Stomach smooth muscle (tissue), 2 donors: ENCODE measurements around the gene SHC3.

Experiments
- H3K27ac ChIP-seq: one replicate; pipeline ENCODE4 v1.7.0; 2013; ENCODE audit warnings: mild to moderate bottlenecking, low read length, inconsistent platforms
- H3K27me3 ChIP-seq, 2 donors: one replicate each; pipeline ENCODE4 v1.7.0; 2013; ENCODE audit warnings: low read length in 2 of 2; ENCODE audit not compliant: insufficient read depth in 2 of 2, control insufficient read depth in 1 of 2
- H3K36me3 ChIP-seq, 2 donors: one replicate each; pipeline ENCODE4 v1.7.0; 2013; ENCODE audit warnings: low read length in 2 of 2; ENCODE audit not compliant: control insufficient read depth in 2 of 2, insufficient read depth in 2 of 2
- H3K4me1 ChIP-seq: one replicate; pipeline ENCODE4 v1.7.0; 2013; ENCODE audit warnings: low read length; ENCODE audit not compliant: control insufficient read depth, insufficient read depth
- H3K4me3 ChIP-seq, 2 donors: one replicate each; pipeline ENCODE4 v1.7.0; 2013; ENCODE audit warnings: low read length in 2 of 2
- H3K9ac ChIP-seq, 2 donors: one replicate each; pipeline ENCODE4 v1.7.0; 2013; ENCODE audit warnings: low read length in 2 of 2, mild to moderate bottlenecking in 1 of 2
- H3K9me3 ChIP-seq, 2 donors: one replicate each; pipeline ENCODE4 v1.7.0; 2013; ENCODE audit warnings: low read length in 2 of 2; ENCODE audit not compliant: control insufficient read depth in 2 of 2
- donor health status: healthy.
- donor health status: Pancreatic carcinoma.

The SHC3 gene

GRCh38 chr9:88972401-88972800 lies 206.2 kb downstream of the SHC3 start:
- H3K27ac ChIP-seq, result no peak overlapping the region
- no peaks in the 10 kb centered on the region for H3K36me3 ChIP-seq
- H3K4me3 ChIP-seq, result no peak overlapping the region
- peaks cover 12% of the 10 kb centered on the region for H3K4me1 ChIP-seq
- no peaks in the 10 kb centered on the region for H3K27me3 ChIP-seq
- H3K9ac ChIP-seq, result no peak overlapping the region
- H3K9me3 ChIP-seq, result no peaks in the 10 kb centered on the region

- Histone ChIP-seq H3K4me1 (peaks cover 6% of the 10 kb centered on the region), H3K9me3 (no peaks in the 10 kb centered on the region)
Observed at GRCh38 chr9:88971131-88971960, 207.3 kb downstream of the SHC3 start.

GRCh38 chr9:88969646-88970373 lies 208.8 kb downstream of the SHC3 start:
- H3K4me1 ChIP-seq, result no peaks in the 10 kb centered on the region
- H3K9me3 ChIP-seq, result no peaks in the 10 kb centered on the region
- H3K4me3 ChIP-seq, result no peak overlapping the region
- H3K9ac ChIP-seq, result no peak overlapping the region
- H3K27ac ChIP-seq, result no peak overlapping the region
- no peaks in the 10 kb centered on the region for H3K27me3 ChIP-seq
- H3K36me3 ChIP-seq, result no peaks in the 10 kb centered on the region

More at GRCh38 chr9:88971131-88971960, 207.3 kb downstream of the SHC3 start:
- no peak overlapping the region for H3K4me3 ChIP-seq
- H3K9ac ChIP-seq, result no peak overlapping the region
- H3K36me3 ChIP-seq, result no peaks in the 10 kb centered on the region
- H3K27me3 ChIP-seq, result no peaks in the 10 kb centered on the region
- no peak overlapping the region for H3K27ac ChIP-seq

GRCh38 chr9:88968799-88969198 lies 209.8 kb downstream of the SHC3 start:
- Histone ChIP-seq H3K4me3 (no peak overlapping the region), H3K27me3 (no peaks in the 10 kb centered on the region), H3K4me1 (no peaks in the 10 kb centered on the region), H3K9me3 (no peaks in the 10 kb centered on the region), H3K27ac (no peak overlapping the region), H3K36me3 (no peaks in the 10 kb centered on the region), H3K9ac (no peak overlapping the region)

GRCh38 chr9:88966894-88967676 lies 211.5 kb downstream of the SHC3 start:
- Histone ChIP-seq H3K27ac (no peak overlapping the region), H3K9me3 (no peaks in the 10 kb centered on the region), H3K4me3 (no peak overlapping the region), H3K36me3 (no peaks in the 10 kb centered on the region), H3K27me3 (no peaks in the 10 kb centered on the region), H3K4me1 (no peaks in the 10 kb centered on the region), H3K9ac (no peak overlapping the region)

- H3K9me3 ChIP-seq, result no peaks in the 10 kb centered on the region
- no peaks in the 10 kb centered on the region for H3K36me3 ChIP-seq
- no peaks in the 10 kb centered on the region for H3K4me1 ChIP-seq
- H3K9ac ChIP-seq, result no peak overlapping the region
- H3K27ac ChIP-seq, result no peak overlapping the region
- no peaks in the 10 kb centered on the region for H3K27me3 ChIP-seq
- no peak overlapping the region for H3K4me3 ChIP-seq
Observed at GRCh38 chr9:88965473-88965872, 213.1 kb downstream of the SHC3 start.

- Histone ChIP-seq H3K4me3 (no peak overlapping the region), H3K9ac (no peak overlapping the region), H3K9me3 (no peaks in the 10 kb centered on the region), H3K36me3 (no peaks in the 10 kb centered on the region), H3K4me1 (no peaks in the 10 kb centered on the region), H3K27me3 (no peaks in the 10 kb centered on the region), H3K27ac (no peak overlapping the region)
Observed at GRCh38 chr9:88960632-88961031, 218.0 kb downstream of the SHC3 start.

- Histone ChIP-seq H3K27me3 (no peaks in the 10 kb centered on the region), H3K4me3 (no peak overlapping the region), H3K9ac (no peak overlapping the region), H3K4me1 (no peaks in the 10 kb centered on the region), H3K27ac (no peak overlapping the region), H3K36me3 (no peaks in the 10 kb centered on the region), H3K9me3 (no peaks in the 10 kb centered on the region)
Observed at GRCh38 chr9:88959727-88960469, 218.7 kb downstream of the SHC3 start.

- no peak overlapping the region for H3K4me3 ChIP-seq
- no peaks in the 10 kb centered on the region for H3K36me3 ChIP-seq
- no peaks in the 10 kb centered on the region for H3K27me3 ChIP-seq
Observed at GRCh38 chr9:88957526-88957925, 221.1 kb downstream of the SHC3 start.

More at GRCh38 chr9:88957526-88957925, 221.1 kb downstream of the SHC3 start:
- Histone ChIP-seq H3K27ac (no peak overlapping the region), H3K4me1 (peaks cover 15% of the 10 kb centered on the region), H3K9ac (no peak overlapping the region), H3K9me3 (no peaks in the 10 kb centered on the region)
